Adrenal gland (tissue), 12 donors: ENCODE measurements around the gene TEX2. TPM values are rescaled to one million over a fixed set of nuclear protein-coding genes. Genes with fewer than 3 reads are reported as not detected.
A peak's percentile ranks its signal among the peaks of the same experiment; 100 is the strongest.
"Not testable (repeated sequence)": the region's sequence is repeated elsewhere in the genome, so short reads cannot be mapped to it uniquely, and the experiment has no call there.

Experiments used
- DNase-seq, 7 donors: peaks; one replicate each; pipeline ENCODE4 v3.0.0-alpha.2; 2019 to 2020
- H3K27ac ChIP-seq, 5 donors: fragments of 200-600 bp; sonication (generic) in 4 of 5; 1 replicate in 3 of 5; 2 replicates in 2 of 5; pipeline versions ENCODE4 v1.5.1 to v1.8.0; 2016 to 2020; ENCODE audit warnings: mild to moderate bottlenecking in 1 of 5
- H3K27me3 ChIP-seq: fragments of 200-600 bp; 2 replicates; pipeline ENCODE4 v1.8.0; 2021
- H3K36me3 ChIP-seq, 2 donors: fragments of 200-600 bp; replicated peaks in 1 of 2; 1 replicate in 1 of 2; 2 replicates in 1 of 2; pipeline versions ENCODE4 v1.5.1 to v1.8.0; 2018 to 2022
- H3K4me1 ChIP-seq, 2 donors: fragments of 200-600 bp; replicated peaks in 1 of 2; 1 replicate in 1 of 2; 2 replicates in 1 of 2; pipeline versions ENCODE4 v1.5.1 to v1.8.0; 2018 to 2021
- H3K4me3 ChIP-seq, 4 donors: fragments of 200-600 bp; sonication (generic) in 3 of 4; one replicate each; pipeline ENCODE4 v1.5.1; 2016 to 2018
- H3K9me3 ChIP-seq, 3 donors: fragments of 200-600 bp; sonication (generic) in 1 of 3; replicated peaks in 1 of 3; 1 replicate in 2 of 3; 2 replicates in 1 of 3; pipeline versions ENCODE4 v1.5.1 to v1.8.0; 2016 to 2021
- POLR2A ChIP-seq, 2 donors: fragments of 450-650 bp; IDR thresholded peaks; one replicate each; pipeline ENCODE4 v1.6.1; 2017; ENCODE audit warnings: antibody characterized with exemption in 2 of 2, mild to moderate bottlenecking in 2 of 2, moderate library complexity in 1 of 2
- WGBS, 4 donors: extraction: QIAGEN DNeasy Blood & Tissue Kit in 2 of 4; methylation state at CpG; one replicate each; pipeline versions ENCODE4 v1.1.5 to v1.1.7; 2013 to 2017; 5-methylcytosine and 5-hydroxymethylcytosine counted together
- intact Hi-C, 2 donors: fragments of 100-400 bp; cut with DNase I; formaldehyde crosslinking; loops; one replicate each; pipeline versions ENCODE4 v1.14.1 to v1.15.0; 2022 to 2023
- polyA plus RNA-seq, 3 donors: library from polyadenylated mRNA; stranded (reverse); fragments of 200-250 nt in 2 of 3; fragments of 350-450 nt in 1 of 3; fragmentation: Illumina TruSeq in 1 of 3; extraction: RNeasy Lipid Tissue Mini Kit (QIAGEN cat#74804) in 1 of 3; gene quantifications; one replicate each; pipeline ENCODE4 v1.2.3, GENCODE V29; 2013 to 2014
- total RNA-seq, 9 donors: library from RNA; depleted of rRNA in 4 of 9; stranded (reverse); fragments of >200 nt in 4 of 9; fragments of 120-200 nt in 1 of 9; fragmentation: NEBNext Ultra II Directional in 1 of 9; extraction: Animal tissue kit (Norgen Biotek cat#: 25700) in 1 of 9; gene quantifications; one replicate each; pipeline versions ENCODE4 v1.1.0 to v1.2.4, GENCODE V29; 2013 to 2023
- TF ChIP-seq, protein P1 (sequence below), 6 experiments: fragments of 450-650 bp in 4 of 6; fragments of 200-600 bp in 2 of 6; sonication (generic) in 1 of 6; IDR thresholded peaks; 1 replicate in 5 of 6; 2 replicates in 1 of 6; pipeline versions ENCODE4 v1.5.1 to v1.8.0; 2016 to 2021; ENCODE audit warnings: antibody characterized with exemption in 6 of 6, mild to moderate bottlenecking in 2 of 6, moderate library complexity in 1 of 6
- donor health status: healthy with polysubstance abuse.
- donor health status: Bipolar disorder and iron deficiency.
- donor health status: DM: yes; HTN: yes; CAD: no.
- donor health status: DM: no; HTN: no; CAD: no.
- donor health status: DM: no; HTN: no; CAD: no.
- donor health status: DM: yes; HTN: yes; CAD: no.

The TEX2 gene
- total and polyA plus RNA-seq, 12 donors: 12.0 to 91.5 (median 62.5) TPM

DNA sequence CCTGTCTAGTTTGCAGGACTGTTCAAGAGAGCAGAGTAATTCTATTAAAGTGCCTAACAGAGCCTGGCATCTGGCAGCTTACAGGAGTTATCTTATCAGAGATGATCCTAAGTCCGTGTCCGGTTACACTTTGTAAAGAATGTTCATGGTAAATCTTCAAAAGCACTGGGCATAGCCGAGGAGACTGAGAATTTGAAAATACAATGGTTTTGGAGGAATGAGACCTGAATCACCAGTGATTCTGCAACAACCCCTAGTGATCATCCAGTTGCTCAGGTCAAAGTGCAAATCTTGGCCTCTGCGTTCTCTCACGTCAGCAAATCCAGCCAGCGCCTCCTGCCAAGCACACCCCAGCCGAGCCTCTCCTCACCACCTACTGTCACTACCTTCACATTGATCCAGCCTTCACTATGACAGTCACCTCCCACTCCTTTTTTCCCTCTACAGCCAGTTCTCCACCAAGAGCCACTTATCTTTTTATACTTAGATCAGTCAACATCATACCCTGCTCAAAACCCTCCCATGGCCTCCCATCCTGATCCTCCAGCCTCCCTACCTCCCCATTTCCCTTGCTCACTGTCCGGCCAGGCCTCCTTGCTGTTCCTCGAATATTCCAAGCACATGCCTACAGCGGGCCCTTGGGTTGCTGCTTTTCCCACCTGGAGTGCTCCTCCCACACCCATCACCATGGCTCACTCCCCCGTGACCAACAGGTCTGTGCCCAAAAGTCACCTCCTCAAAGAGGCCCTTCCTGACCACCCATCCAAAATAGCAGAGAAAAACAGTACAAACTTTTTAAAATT, 75.8 kb downstream of the TEX2 start:
- no peaks in the 10 kb centered on the region for H3K9me3 ChIP-seq
- peak overlapping the region in 4 of 5 donors; percentile 40 to 81 (median 44) for H3K27ac ChIP-seq
- TF ChIP-seq, protein P1, sequence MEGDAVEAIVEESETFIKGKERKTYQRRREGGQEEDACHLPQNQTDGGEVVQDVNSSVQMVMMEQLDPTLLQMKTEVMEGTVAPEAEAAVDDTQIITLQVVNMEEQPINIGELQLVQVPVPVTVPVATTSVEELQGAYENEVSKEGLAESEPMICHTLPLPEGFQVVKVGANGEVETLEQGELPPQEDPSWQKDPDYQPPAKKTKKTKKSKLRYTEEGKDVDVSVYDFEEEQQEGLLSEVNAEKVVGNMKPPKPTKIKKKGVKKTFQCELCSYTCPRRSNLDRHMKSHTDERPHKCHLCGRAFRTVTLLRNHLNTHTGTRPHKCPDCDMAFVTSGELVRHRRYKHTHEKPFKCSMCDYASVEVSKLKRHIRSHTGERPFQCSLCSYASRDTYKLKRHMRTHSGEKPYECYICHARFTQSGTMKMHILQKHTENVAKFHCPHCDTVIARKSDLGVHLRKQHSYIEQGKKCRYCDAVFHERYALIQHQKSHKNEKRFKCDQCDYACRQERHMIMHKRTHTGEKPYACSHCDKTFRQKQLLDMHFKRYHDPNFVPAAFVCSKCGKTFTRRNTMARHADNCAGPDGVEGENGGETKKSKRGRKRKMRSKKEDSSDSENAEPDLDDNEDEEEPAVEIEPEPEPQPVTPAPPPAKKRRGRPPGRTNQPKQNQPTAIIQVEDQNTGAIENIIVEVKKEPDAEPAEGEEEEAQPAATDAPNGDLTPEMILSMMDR (IDR thresholded peaks at IDR 0.05): no peak
- peak in 1 of 2 donors; percentile 33 for TF ChIP-seq POLR2A (IDR thresholded peaks at IDR 0.05)
- intact Hi-C loops: loop anchor here in 1 of 2 donors (10.0 kb wide), 1 partner anchor 68 kb away; no protein-coding TSS in a partner anchor
- 62 to 74% (median 71%) methylated on average over 11 of the region's 11 CpGs for WGBS, 4 donors
- no peak overlapping the region for H3K4me3 ChIP-seq
- no peaks in the 10 kb centered on the region for H3K27me3 ChIP-seq
- H3K4me1 ChIP-seq: peaks cover 5 to 33% of the 10 kb centered on the region in 2 donors
- H3K36me3 ChIP-seq: no peaks in the 10 kb centered on the region
- DNase-seq: peak in 4 of 7 donors; percentile 45 to 53 (median 52)

DNA sequence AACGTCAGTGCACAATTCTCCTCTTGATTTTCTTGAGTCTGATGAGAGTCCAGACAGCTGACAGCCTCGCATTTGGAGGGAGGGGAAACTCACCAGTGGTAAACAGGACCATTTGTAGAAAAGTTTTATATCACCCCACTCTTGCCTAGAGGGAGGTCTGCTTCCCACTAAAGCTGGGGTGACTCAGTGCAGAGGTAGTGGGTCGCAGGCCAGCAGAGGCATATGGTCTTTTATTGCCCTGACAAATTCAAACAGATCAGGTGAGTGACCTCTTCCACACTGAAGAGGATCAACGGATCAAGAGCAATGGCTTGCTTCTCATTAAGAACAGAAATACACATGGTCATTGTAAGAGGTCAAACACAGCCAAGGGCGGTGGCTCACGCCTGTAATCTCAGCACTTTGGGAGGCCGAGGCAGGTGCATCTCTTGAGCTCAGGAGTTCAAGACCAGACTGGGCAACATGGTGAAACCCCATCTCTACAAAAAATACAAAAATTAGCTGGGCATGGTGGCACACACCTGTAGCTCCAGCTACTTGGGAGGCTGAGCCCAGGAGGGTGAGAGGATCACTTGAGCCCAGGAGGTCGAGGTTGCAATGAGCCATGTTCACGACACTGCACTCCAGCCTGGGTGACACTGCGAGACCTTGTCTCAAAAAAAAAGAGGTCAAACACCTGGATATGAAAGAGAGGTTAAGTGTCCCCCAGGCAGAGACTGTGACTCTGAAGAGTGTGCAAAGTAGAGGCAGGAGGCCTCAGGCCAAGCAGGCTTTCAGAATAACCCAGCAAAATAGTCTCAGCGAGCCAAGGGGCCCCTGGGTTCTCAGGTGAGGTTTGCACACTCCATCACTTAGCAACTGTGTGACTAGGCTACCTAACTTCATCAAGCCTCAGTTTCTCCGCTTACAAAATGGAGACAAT, 76.6 kb downstream of the TEX2 start:
- TF ChIP-seq POLR2A (IDR thresholded peaks at IDR 0.05): no peak
- TF ChIP-seq, protein P1 (IDR thresholded peaks at IDR 0.05): no peak
- Histone ChIP-seq H3K36me3 (no peaks in the 10 kb centered on the region), H3K27ac (peak overlapping the region in 4 of 5 donors; percentile 40 to 81 (median 44)), H3K27me3 (no peaks in the 10 kb centered on the region), H3K9me3 (no peaks in the 10 kb centered on the region), H3K4me3 (no peak overlapping the region), H3K4me1 (peaks cover 5 to 33% of the 10 kb centered on the region in 2 donors)
- DNase-seq: peak in 1 of 7 donors; percentile 45
- 93 to 97% (median 96%) methylated on average over 12 of the region's 12 CpGs for WGBS, 4 donors
- intact Hi-C loops: loop anchor here in 1 of 2 donors (10.0 kb wide), 1 partner anchor 68 kb away; no protein-coding TSS in a partner anchor

DNA sequence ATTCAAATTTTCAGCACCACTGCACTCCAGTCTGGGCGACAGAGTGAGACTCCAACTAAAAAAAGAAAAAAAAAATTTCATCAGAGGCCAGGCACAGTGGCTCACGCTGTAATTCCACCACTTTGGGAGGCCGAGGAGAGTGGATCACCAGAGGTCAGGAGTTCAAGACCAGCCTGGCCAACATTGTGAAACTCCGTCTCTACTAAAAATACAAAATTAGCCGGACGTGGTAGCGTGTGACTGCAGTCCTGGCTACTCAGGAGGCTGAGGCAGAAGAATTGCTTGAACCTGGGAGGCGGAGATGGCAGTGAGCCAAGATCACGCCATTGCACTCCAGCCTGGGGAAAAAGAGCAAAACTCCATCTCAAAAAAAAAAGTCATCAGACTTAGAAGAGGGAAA, 77.5 kb downstream of the TEX2 start:
- Histone ChIP-seq H3K4me1 (peaks cover 4 to 31% of the 10 kb centered on the region in 2 donors), H3K27ac (peak overlapping the region in 3 of 5 donors; percentile 17 to 81 (median 30))
- not testable (repeated sequence) for H3K27me3 ChIP-seq, H3K9me3 ChIP-seq, H3K4me3 ChIP-seq, H3K36me3 ChIP-seq
- 9 to 31% (median 25%) methylated on average over 9 of the region's 9 CpGs for WGBS, 4 donors
- DNase-seq: peak; percentile 43 to 77 (median 72)
- intact Hi-C loops: loop anchor here in 1 of 2 donors (10.0 kb wide), 1 partner anchor 69 kb away; no protein-coding TSS in a partner anchor

DNA sequence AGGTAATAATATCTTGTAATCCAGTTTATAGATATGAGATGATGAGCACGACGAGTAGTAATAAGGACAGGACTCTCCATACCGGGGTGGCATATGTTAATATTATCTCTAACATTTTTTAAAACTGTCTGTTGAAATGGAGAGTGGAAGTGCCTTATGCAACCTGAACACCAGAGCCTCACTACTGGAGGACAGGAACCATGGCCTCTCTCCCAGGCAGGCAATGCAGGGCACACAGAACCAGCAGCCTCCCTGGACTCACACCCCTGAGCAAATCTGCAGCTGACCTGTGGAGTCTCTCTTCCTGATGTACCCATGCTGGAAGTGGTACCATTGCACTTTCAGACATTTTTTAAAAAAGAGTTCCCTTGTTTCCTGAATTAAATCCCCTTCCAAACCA, 78.0 kb downstream of the TEX2 start:
- intact Hi-C loops: loop anchor here in 1 of 2 donors (10.0 kb wide), 1 partner anchor 70 kb away; no protein-coding TSS in a partner anchor
- Histone ChIP-seq H3K4me3 (no peak overlapping the region), H3K4me1 (peaks cover under 1 to 27% of the 10 kb centered on the region in 2 donors), H3K27ac (peak overlapping the region in 3 of 5 donors; percentile 17 to 30 (median 20)), H3K36me3 (no peaks in the 10 kb centered on the region), H3K27me3 (no peaks in the 10 kb centered on the region), H3K9me3 (no peaks in the 10 kb centered on the region)
- WGBS, 4 donors: 87 to 97% (median 91%) methylated on average over 3 of the region's 3 CpGs
- peak in 1 of 7 donors; percentile 45 for DNase-seq
- TF ChIP-seq, protein P1 (IDR thresholded peaks at IDR 0.05): no peak
